ENCODE measurements around the gene ARHGAP32.

- TF ChIP-seq, protein P1, sequence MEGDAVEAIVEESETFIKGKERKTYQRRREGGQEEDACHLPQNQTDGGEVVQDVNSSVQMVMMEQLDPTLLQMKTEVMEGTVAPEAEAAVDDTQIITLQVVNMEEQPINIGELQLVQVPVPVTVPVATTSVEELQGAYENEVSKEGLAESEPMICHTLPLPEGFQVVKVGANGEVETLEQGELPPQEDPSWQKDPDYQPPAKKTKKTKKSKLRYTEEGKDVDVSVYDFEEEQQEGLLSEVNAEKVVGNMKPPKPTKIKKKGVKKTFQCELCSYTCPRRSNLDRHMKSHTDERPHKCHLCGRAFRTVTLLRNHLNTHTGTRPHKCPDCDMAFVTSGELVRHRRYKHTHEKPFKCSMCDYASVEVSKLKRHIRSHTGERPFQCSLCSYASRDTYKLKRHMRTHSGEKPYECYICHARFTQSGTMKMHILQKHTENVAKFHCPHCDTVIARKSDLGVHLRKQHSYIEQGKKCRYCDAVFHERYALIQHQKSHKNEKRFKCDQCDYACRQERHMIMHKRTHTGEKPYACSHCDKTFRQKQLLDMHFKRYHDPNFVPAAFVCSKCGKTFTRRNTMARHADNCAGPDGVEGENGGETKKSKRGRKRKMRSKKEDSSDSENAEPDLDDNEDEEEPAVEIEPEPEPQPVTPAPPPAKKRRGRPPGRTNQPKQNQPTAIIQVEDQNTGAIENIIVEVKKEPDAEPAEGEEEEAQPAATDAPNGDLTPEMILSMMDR (IDR thresholded peaks at IDR 0.05), result no peak
- TF ChIP-seq SMC3 (IDR thresholded peaks at IDR 0.05; ENCODE audit: low read depth, low read length) (no peak), EP300 (IDR thresholded peaks at IDR 0.05; ENCODE audit: borderline replicate concordance in 1 of 2, low read depth in 1 of 2, low read length in 1 of 2) (no peak), GATA2 (CRISPR knock-in tag; IDR thresholded peaks at IDR 0.05) (no peak), RAD21 (IDR thresholded peaks at IDR 0.05; ENCODE audit: low read length) (no peak), TCF12 (IDR thresholded peaks at IDR 0.05) (no peak), TAF1 (IDR thresholded peaks at IDR 0.05; ENCODE audit: borderline replicate concordance, low read depth, low read length) (no peak)
- TF ChIP-seq, protein P2, sequence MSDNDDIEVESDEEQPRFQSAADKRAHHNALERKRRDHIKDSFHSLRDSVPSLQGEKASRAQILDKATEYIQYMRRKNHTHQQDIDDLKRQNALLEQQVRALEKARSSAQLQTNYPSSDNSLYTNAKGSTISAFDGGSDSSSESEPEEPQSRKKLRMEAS (IDR thresholded peaks at IDR 0.05; ENCODE audit: low read depth), result no peak
- TF ChIP-seq, protein P3, sequence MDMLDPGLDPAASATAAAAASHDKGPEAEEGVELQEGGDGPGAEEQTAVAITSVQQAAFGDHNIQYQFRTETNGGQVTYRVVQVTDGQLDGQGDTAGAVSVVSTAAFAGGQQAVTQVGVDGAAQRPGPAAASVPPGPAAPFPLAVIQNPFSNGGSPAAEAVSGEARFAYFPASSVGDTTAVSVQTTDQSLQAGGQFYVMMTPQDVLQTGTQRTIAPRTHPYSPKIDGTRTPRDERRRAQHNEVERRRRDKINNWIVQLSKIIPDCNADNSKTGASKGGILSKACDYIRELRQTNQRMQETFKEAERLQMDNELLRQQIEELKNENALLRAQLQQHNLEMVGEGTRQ (IDR thresholded peaks at IDR 0.05; ENCODE audit: borderline replicate concordance, low read depth, low read length), result no peak
Measured at GRCh38 chr11:128942817-128943427, 249.2 kb downstream of the ARHGAP32 start, which contains the start of gene TP53AIP1.
